Smooth muscle cell (in vitro differentiated cells): Measurements from ENCODE around the gene ARHGAP4. TPM values are rescaled to one million over a fixed set of nuclear protein-coding genes. Genes with fewer than 3 reads are reported as not detected.
A peak's percentile ranks its signal among the peaks of the same experiment; 100 is the strongest.

Source experiments
- DNase-seq: peaks from one replicate; lab custom pipeline; 2025; ENCODE audit not compliant: unreplicated experiment; lab: John Stamatoyannopoulos, UW
- H2AFZ ChIP-seq: fragments of 200-600 bp; sonication (generic); 2 replicates; pipeline ENCODE4 v1.6.0; 2016; ENCODE audit warnings: antibody characterized with exemption, low read depth, mild to moderate bottlenecking
- H3F3A ChIP-seq: fragments of 200-600 bp; sonication (generic); 2 replicates; pipeline ENCODE4 v1.6.0; 2017; ENCODE audit warnings: antibody characterized with exemption, low read depth
- H3K27ac ChIP-seq: fragments of 200-600 bp; sonication (generic); 2 replicates; pipeline ENCODE4 v1.5.1; 2016; ENCODE audit warnings: low read depth, mild to moderate bottlenecking
- H3K27me3 ChIP-seq: fragments of 200-600 bp; sonication (generic); 2 replicates; pipeline ENCODE4 v1.6.1; 2016; ENCODE audit warnings: low read depth, mild to moderate bottlenecking
- H3K36me3 ChIP-seq: fragments of 200-600 bp; sonication (generic); 2 replicates; pipeline ENCODE4 v1.5.1; 2016; ENCODE audit warnings: low read depth
- H3K4me1 ChIP-seq: fragments of 200-600 bp; sonication (generic); 2 replicates; pipeline ENCODE4 v1.5.1; 2016; ENCODE audit warnings: low read depth
- H3K4me2 ChIP-seq: fragments of 200-600 bp; sonication (generic); 2 replicates; pipeline ENCODE4 v1.6.0; 2016; ENCODE audit warnings: mild to moderate bottlenecking
- H3K4me3 ChIP-seq: fragments of 200-600 bp; sonication (generic); 2 replicates; pipeline ENCODE4 v1.5.1; 2016; ENCODE audit warnings: mild to moderate bottlenecking
- H3K79me2 ChIP-seq: fragments of 200-600 bp; sonication (generic); 2 replicates; pipeline ENCODE4 v1.6.0; 2016; ENCODE audit warnings: low read depth, mild to moderate bottlenecking
- H3K9ac ChIP-seq: fragments of 200-600 bp; sonication (generic); 2 replicates; pipeline ENCODE4 v1.6.0; 2016; ENCODE audit warnings: low read depth
- H3K9me3 ChIP-seq: fragments of 200-600 bp; sonication (generic); replicated peaks from 2 replicates; pipeline ENCODE4 v1.5.1; 2016; ENCODE audit warnings: low read depth
- H4K20me1 ChIP-seq: fragments of 200-600 bp; sonication (generic); 2 replicates; pipeline ENCODE4 v1.6.0; 2016; ENCODE audit warnings: low read depth
- CTCF ChIP-seq: fragments of 200-600 bp; sonication (generic); IDR thresholded peaks from 2 replicates; pipeline ENCODE4 v1.5.1; 2017; ENCODE audit warnings: borderline replicate concordance, mild to moderate bottlenecking, antibody characterized with exemption; ENCODE audit not compliant: insufficient read depth, poor library complexity, severe bottlenecking
- WGBS: methylation state at CpG from one replicate; pipeline ENCODE4 v1.1.7; 2016; ENCODE audit warnings: low lambda C conversion rate; 5-methylcytosine and 5-hydroxymethylcytosine counted together
- polyA plus RNA-seq: library from polyadenylated mRNA; unstranded; fragments of >200 nt; fragmentation: Nextera tagmentation; extraction: Ambion mirVana; gene quantifications from 2 replicates; pipeline ENCODE4 v1.2.1, GENCODE V29; 2016
- total RNA-seq: library from RNA; depleted of rRNA; stranded (reverse); fragments of >200 nt; gene quantifications from 2 replicates; pipeline ENCODE4 v1.2.3, GENCODE V29; 2014

Gene ARHGAP4
- total and polyA plus RNA-seq, 2 experiments from 2014 or later: 7.6 to 11.5 TPM

DNA sequence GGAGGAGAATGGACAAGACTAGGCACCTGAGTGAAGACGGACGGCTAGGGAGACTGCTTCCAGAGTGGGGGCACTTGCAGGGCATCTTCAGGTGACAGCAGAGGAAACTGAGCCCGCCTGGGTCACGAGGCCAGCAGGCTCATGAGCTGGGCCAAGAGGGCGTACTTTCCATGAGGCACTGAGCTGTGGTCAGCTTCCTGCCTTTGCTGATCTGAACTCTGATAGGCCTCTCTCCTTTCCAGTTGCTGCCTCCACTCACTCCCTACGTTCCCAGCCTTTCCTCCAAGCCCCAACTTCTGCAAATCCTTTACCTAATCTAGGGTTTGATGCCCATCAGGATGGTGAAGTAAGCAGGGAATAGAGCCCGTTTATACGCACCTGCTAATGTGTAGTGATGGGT, 38.7 kb downstream of the ARHGAP4 start:
- peaks cover 10% of the 10 kb centered on the region for H3K4me1 ChIP-seq
- no peak for DNase-seq
- H4K20me1 ChIP-seq: no peaks in the 10 kb centered on the region
- no peak overlapping the region for H2AFZ ChIP-seq
- H3K4me3 ChIP-seq: no peak overlapping the region
- H3K9ac ChIP-seq: no peak overlapping the region
- H3K79me2 ChIP-seq: no peaks in the 10 kb centered on the region
- no peaks in the 10 kb centered on the region for H3K36me3 ChIP-seq
- H3K27me3 ChIP-seq: no peaks in the 10 kb centered on the region
- no peaks in the 10 kb centered on the region for H3K9me3 ChIP-seq
- no peak overlapping the region for H3K4me2 ChIP-seq
- H3K27ac ChIP-seq: no peak overlapping the region
- no peaks in the 10 kb centered on the region for H3F3A ChIP-seq
- WGBS: 78% methylated on average over 8 of the region's 8 CpGs
- no peak for TF ChIP-seq CTCF

- no peak for DNase-seq
- Histone ChIP-seq H2AFZ (no peak overlapping the region), H3K4me3 (no peak overlapping the region), H3F3A (no peaks in the 10 kb centered on the region), H3K9ac (no peak overlapping the region), H3K79me2 (no peaks in the 10 kb centered on the region), H3K9me3 (no peaks in the 10 kb centered on the region), H3K4me1 (peaks cover 15% of the 10 kb centered on the region), H3K27me3 (no peaks in the 10 kb centered on the region), H4K20me1 (no peaks in the 10 kb centered on the region), H3K4me2 (no peak overlapping the region), H3K36me3 (no peaks in the 10 kb centered on the region), H3K27ac (no peak overlapping the region)
- TF ChIP-seq CTCF: no peak
- 45% methylated on average over 13 of the region's 13 CpGs for WGBS
Observed at GRCh38 chrX:153886915-153887314, 39.1 kb downstream of the ARHGAP4 start.

DNA sequence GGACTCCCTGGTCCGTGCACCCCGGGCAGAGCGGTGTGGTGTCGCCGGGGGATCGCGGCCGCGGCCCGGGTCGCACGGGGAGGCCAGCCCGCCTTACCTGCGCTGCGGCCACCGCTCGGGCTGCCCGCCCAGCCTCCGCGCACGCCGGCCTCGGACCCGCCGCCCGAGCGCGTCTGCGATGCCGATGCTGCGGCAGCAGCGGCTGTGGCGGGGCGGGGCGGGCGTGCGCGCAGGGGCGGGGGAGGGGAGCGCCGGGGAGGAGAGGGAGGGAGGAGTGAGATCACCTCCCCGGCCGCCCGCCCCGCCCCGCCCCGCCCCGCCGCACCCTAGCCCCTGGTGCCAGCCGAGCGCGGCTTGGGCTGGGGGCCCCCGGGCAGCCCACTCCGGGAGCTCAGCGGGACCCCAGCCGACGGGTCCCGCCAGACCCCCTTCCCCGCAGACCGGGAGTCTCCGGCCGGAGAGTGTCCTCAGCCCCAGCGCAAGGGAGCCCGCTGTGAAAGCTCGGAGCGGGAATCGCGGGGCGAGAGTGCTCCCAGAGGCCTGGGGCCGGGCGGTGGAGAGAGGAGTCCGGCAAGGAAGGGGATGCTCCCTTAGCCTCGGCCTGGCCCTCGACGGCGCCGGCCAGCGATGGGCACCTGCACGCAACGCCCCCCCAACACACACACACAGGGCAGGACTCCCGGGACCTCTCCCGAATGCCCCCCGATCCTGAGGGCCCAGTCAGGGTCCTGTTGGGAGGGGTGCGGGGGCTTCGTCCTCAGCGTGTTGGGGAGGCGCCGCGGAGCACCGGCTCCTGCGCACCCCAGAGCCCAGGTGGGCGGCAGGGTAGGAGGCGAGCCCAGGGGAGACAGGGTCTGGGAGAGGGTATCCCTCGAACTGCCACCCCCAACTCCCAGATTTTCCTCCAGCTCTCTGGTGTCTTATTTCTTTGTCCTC, 39.8 kb downstream of the ARHGAP4 start, which contains the start of gene L1CAM:
Gene L1CAM, minus strand, starts transcription at position 206 of the 936 bp plus-strand sequence. CDS start 10,337 bp downstream, outside the sequence.
- no peaks in the 10 kb centered on the region for H3K9me3 ChIP-seq
- peak within 1 kb of the TSS; percentile 35 for H3K4me3 ChIP-seq
- no peak within 1 kb of the TSS for H3K9ac ChIP-seq
- 42% methylated on average over 34 of the region's 94 CpGs for WGBS
- H4K20me1 ChIP-seq: no peaks in the 10 kb centered on the region
- peaks cover 15% of the 10 kb centered on the region for H3K4me1 ChIP-seq
- no peak within 1 kb of the TSS for H2AFZ ChIP-seq
- H3K27me3 ChIP-seq: no peaks in the 10 kb centered on the region
- no peak for TF ChIP-seq CTCF
- DNase-seq: no peak
- H3F3A ChIP-seq: no peaks in the 10 kb centered on the region
- H3K36me3 ChIP-seq: no peaks in the 10 kb centered on the region
- H3K27ac ChIP-seq: no peak within 1 kb of the TSS
- H3K4me2 ChIP-seq: peak within 1 kb of the TSS; percentile 80
- H3K79me2 ChIP-seq: no peaks in the 10 kb centered on the region
